Osteoblast (primary cell): ENCODE data around the gene MBTPS1. TPM values are rescaled to one million over a fixed set of nuclear protein-coding genes. Genes with fewer than 3 reads are reported as not detected.
A peak's percentile ranks its signal among the peaks of the same experiment; 100 is the strongest.

Source experiments
- DNase-seq: peaks from one replicate; pipeline ENCODE4 v3.0.0; 2011; ENCODE audit warnings: low spot score, mixed read lengths; ENCODE audit not compliant: insufficient read length; ENCODE audit errors: missing footprints
- H2AFZ ChIP-seq: 2 replicates; pipeline ENCODE4 v1.6.0; 2011; ENCODE audit warnings: mild to moderate bottlenecking, low read length
- H3K27ac ChIP-seq: 2 replicates; pipeline ENCODE4 v1.5.1; 2011; ENCODE audit warnings: mild to moderate bottlenecking, low read depth, low read length, moderate library complexity
- H3K27me3 ChIP-seq: 2 replicates; pipeline ENCODE4 v1.6.0; 2012; ENCODE audit warnings: mild to moderate bottlenecking, control low read depth, inconsistent platforms, low read length, moderate library complexity; ENCODE audit not compliant: insufficient read depth
- H3K36me3 ChIP-seq: 2 replicates; pipeline ENCODE4 v1.5.1; 2011; ENCODE audit warnings: mild to moderate bottlenecking, low read length, control low read depth, moderate library complexity; ENCODE audit not compliant: insufficient read depth
- H3K4me1 ChIP-seq: 2 replicates; pipeline ENCODE4 v1.5.1; 2011; ENCODE audit warnings: mild to moderate bottlenecking, low read length, control low read depth, moderate library complexity; ENCODE audit not compliant: insufficient read depth
- H3K4me2 ChIP-seq: 2 replicates; pipeline ENCODE4 v1.6.0; 2011; ENCODE audit warnings: mild to moderate bottlenecking, low read length; ENCODE audit not compliant: insufficient read depth
- H3K4me3 ChIP-seq: fragments of 200-600 bp; sonication (generic); 3 replicates; pipeline ENCODE4 v1.5.1; 2012; ENCODE audit warnings: mild to moderate bottlenecking, low read length, inconsistent platforms; ENCODE audit not compliant: insufficient read depth
- H3K79me2 ChIP-seq: 2 replicates; pipeline ENCODE4 v1.6.0; 2012; ENCODE audit warnings: mild to moderate bottlenecking, low read length, control low read depth, inconsistent platforms; ENCODE audit not compliant: insufficient read depth
- H3K9me3 ChIP-seq: 2 replicates; pipeline ENCODE4 v1.5.1; 2011; ENCODE audit warnings: low read depth, low read length, control low read depth
- H4K20me1 ChIP-seq: 2 replicates; pipeline ENCODE4 v1.6.0; 2012; ENCODE audit warnings: mild to moderate bottlenecking, low read length, control low read depth; ENCODE audit not compliant: insufficient read depth
- total RNA-seq: library from RNA; depleted of rRNA; stranded (reverse); fragments of >200 nt; gene quantifications from 2 replicates; pipeline ENCODE4 v1.2.3, GENCODE V29; 2012
- TF ChIP-seq, protein P1 (sequence below): IDR thresholded peaks from 2 replicates; pipeline ENCODE4 v1.5.1; 2011; ENCODE audit warnings: mild to moderate bottlenecking, low read depth, low read length, moderate library complexity; ENCODE audit errors: extremely low read depth

Gene MBTPS1
- total RNA-seq, 1 donor, result 114 TPM

DNA sequence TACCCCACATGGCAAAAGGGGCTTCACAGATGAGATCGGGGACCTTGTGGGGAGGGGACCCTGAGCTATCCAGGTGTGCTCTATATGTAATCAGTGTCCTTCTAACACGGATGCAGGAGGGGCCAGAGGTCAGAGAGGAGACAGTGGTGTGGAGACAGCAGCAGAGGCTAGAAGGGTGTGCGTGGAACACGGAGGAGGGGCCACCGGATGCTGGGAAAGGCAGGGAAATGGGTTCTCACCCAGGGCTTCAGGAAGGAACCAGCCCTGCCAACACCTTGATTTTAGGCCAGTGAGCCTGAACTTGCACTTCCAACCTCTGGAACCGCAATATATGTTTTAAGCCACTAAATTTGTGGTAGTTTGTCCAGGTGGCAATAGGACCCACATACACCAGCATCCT, 69.5 kb downstream of the MBTPS1 start:
- Histone ChIP-seq H2AFZ (no peak overlapping the region), H3K9me3 (no peaks in the 10 kb centered on the region), H3K79me2 (no peaks in the 10 kb centered on the region), H3K4me3 (no peak overlapping the region), H3K4me2 (no peak overlapping the region), H3K27me3 (peaks cover 14% of the 10 kb centered on the region), H3K27ac (no peak overlapping the region), H4K20me1 (no peaks in the 10 kb centered on the region), H3K36me3 (no peaks in the 10 kb centered on the region), H3K4me1 (no peaks in the 10 kb centered on the region)
- DNase-seq, result no peak
- TF ChIP-seq, protein P1, sequence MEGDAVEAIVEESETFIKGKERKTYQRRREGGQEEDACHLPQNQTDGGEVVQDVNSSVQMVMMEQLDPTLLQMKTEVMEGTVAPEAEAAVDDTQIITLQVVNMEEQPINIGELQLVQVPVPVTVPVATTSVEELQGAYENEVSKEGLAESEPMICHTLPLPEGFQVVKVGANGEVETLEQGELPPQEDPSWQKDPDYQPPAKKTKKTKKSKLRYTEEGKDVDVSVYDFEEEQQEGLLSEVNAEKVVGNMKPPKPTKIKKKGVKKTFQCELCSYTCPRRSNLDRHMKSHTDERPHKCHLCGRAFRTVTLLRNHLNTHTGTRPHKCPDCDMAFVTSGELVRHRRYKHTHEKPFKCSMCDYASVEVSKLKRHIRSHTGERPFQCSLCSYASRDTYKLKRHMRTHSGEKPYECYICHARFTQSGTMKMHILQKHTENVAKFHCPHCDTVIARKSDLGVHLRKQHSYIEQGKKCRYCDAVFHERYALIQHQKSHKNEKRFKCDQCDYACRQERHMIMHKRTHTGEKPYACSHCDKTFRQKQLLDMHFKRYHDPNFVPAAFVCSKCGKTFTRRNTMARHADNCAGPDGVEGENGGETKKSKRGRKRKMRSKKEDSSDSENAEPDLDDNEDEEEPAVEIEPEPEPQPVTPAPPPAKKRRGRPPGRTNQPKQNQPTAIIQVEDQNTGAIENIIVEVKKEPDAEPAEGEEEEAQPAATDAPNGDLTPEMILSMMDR, result no peak

DNA sequence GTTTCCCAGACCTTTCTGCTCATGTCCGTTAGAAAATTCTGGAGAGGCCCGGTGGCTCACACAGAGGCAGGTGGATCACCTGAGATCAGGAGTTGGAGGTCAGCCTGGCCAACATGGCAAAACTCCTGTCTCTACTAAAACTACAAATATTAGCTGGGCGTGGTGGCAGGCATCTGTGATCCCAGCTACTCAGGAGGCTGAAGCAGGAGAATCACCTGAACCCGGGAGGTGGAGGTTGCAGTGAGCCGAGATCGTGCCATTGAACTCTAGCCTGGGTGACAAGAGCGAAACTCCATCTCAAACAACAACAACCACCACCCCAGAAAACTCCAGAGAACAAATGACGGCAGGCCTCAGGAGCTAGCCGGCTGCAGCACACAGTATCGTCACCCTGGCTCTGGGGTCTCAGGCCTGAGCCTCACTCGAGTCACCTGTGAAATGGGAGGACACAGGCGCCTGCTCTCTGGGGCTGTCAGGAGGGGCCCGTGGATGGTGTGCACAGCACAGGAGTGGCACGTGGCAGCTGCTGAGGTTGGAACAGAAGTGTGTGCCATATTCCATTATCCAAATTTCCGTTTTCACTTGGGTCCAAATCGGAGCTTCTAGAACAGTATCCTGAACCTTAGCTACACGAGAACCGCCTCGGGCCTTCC, 70.8 kb downstream of the MBTPS1 start:
- Histone ChIP-seq H2AFZ (no peak overlapping the region), H3K4me1 (no peaks in the 10 kb centered on the region), H4K20me1 (no peaks in the 10 kb centered on the region), H3K36me3 (no peaks in the 10 kb centered on the region), H3K79me2 (no peaks in the 10 kb centered on the region), H3K4me3 (no peak overlapping the region), H3K9me3 (no peaks in the 10 kb centered on the region), H3K27ac (no peak overlapping the region), H3K27me3 (peaks cover 25% of the 10 kb centered on the region), H3K4me2 (no peak overlapping the region)
- TF ChIP-seq, protein P1, result no peak
- DNase-seq, result peak; percentile 77

DNA sequence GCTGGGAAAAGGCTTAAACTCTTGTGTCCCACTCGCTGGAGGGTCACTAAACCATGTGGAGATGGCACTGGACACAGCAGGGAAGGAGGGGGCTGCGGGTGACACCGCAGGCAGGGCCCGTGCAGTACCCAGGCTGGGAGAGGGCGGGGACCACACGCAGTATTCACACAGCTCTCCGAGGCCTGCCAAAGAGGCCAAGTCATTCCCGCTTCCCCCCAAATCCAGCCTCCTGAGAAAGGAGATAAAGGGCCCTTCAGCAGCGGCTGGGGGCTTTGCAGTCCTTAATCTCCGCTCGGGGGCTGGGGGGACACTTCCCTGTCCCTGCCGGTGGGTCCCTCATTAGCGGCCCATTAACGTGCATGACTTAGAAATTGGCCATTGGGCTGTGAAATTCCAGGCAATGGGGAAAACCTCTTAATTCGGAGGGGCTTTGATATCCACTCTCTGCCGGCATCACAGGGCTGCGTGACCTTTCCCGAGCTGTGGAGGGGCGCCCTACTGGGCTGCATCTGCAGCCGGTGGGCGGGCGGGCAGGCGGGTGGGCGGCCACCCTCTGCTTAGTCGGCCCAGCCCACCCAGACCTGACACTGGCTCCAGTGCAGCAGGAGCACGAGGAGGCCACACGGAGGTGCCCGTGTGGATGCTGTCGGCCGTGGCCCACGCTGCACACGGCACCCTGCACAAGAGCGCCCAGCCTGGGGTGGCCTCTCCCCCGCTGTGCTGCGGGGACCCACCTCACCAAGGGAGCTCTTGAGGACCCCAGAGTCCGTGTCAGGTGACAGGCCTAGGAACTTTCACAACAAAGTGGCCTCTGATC, 71.5 kb downstream of the MBTPS1 start:
- H3K27ac ChIP-seq, result no peak overlapping the region
- TF ChIP-seq, protein P1, result no peak
- no peak overlapping the region for H3K4me3 ChIP-seq
- no peaks in the 10 kb centered on the region for H3K9me3 ChIP-seq
- H4K20me1 ChIP-seq, result no peaks in the 10 kb centered on the region
- DNase-seq, result peak; percentile 68
- peaks cover 30% of the 10 kb centered on the region for H3K27me3 ChIP-seq
- H3K4me1 ChIP-seq, result no peaks in the 10 kb centered on the region
- no peaks in the 10 kb centered on the region for H3K36me3 ChIP-seq
- no peaks in the 10 kb centered on the region for H3K79me2 ChIP-seq
- no peak overlapping the region for H3K4me2 ChIP-seq
- no peak overlapping the region for H2AFZ ChIP-seq

DNA sequence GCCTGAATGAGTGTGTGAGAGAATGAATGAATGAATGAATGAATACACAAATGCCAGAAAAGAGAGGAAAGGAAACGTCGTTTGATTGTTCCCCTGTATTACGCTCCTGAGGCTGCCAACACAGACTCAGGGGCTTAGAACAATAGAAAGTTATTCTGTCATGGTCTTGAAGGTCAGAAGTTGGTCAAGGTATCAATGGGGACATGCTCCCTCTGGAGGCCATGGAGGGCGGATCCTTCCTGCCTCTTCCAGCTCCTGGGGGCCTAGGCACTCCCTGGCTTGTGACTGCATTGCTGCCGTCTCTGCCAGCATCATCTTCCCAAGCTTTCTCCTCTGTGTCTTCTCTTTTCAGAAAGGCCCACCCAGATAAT, 72.6 kb downstream of the MBTPS1 start:
- H3K27ac ChIP-seq, result no peak overlapping the region
- H4K20me1 ChIP-seq, result no peaks in the 10 kb centered on the region
- no peak overlapping the region for H3K4me2 ChIP-seq
- DNase-seq, result peak; percentile 80
- no peak overlapping the region for H3K4me3 ChIP-seq
- H3K9me3 ChIP-seq, result no peaks in the 10 kb centered on the region
- H2AFZ ChIP-seq, result no peak overlapping the region
- H3K4me1 ChIP-seq, result no peaks in the 10 kb centered on the region
- H3K36me3 ChIP-seq, result no peaks in the 10 kb centered on the region
- H3K79me2 ChIP-seq, result no peaks in the 10 kb centered on the region
- TF ChIP-seq, protein P1, result peak; percentile 42
- H3K27me3 ChIP-seq, result peaks cover 37% of the 10 kb centered on the region
